HEK293T (cell line): ENCODE measurements around the gene LRWD1.

Experiments
- CTCF ChIA-PET: fragments of 350-600 bp; formaldehyde crosslinking; extraction: SDS; loops from one replicate; lab custom pipeline; 2021; ENCODE audit warnings: antibody characterized with exemption, inconsistent platforms; lab: Yijun Ruan, JAX
- POLR2A ChIA-PET: fragments of 350-600 bp; formaldehyde crosslinking; extraction: SDS; loops from one replicate; lab custom pipeline; 2020; ENCODE audit warnings: antibody characterized with exemption, inconsistent platforms; lab: Yijun Ruan, JAX
- DNase-seq: peaks from one replicate; pipeline ENCODE4 v3.0.0; 2012; ENCODE audit warnings: mixed read lengths; ENCODE audit errors: extremely low spot score
- ARNT ChIP-seq: fragments of 450-650 bp; IDR thresholded peaks from 2 replicates; pipeline ENCODE4 v1.6.1; 2017; ENCODE audit warnings: mild to moderate bottlenecking
- BHLHE40 ChIP-seq: fragments of 450-650 bp; IDR thresholded peaks from 2 replicates; pipeline ENCODE4 v1.6.1; 2016; ENCODE audit warnings: mild to moderate bottlenecking, moderate library complexity, borderline replicate concordance
- CTBP1 ChIP-seq: fragments of 450-650 bp; IDR thresholded peaks from 2 replicates; pipeline ENCODE4 v1.6.1; 2016; ENCODE audit warnings: borderline replicate concordance
- ELF4 ChIP-seq: fragments of 450-650 bp; IDR thresholded peaks from 2 replicates; pipeline ENCODE4 v1.6.1; 2017; ENCODE audit warnings: antibody characterized with exemption
- FOXA1 ChIP-seq: fragments of 450-650 bp; IDR thresholded peaks from 2 replicates; pipeline ENCODE4 v1.6.1; 2016; ENCODE audit warnings: mild to moderate bottlenecking
- FOXK2 ChIP-seq: fragments of 450-650 bp; IDR thresholded peaks from 2 replicates; pipeline ENCODE4 v1.6.1; 2016; ENCODE audit warnings: mild to moderate bottlenecking
- FOXM1 ChIP-seq: fragments of 450-650 bp; IDR thresholded peaks from 2 replicates; pipeline ENCODE4 v1.6.1; 2017; ENCODE audit warnings: mild to moderate bottlenecking, borderline replicate concordance
- HDGF ChIP-seq: fragments of 450-650 bp; IDR thresholded peaks from 2 replicates; pipeline ENCODE4 v1.6.1; 2017; ENCODE audit warnings: antibody characterized with exemption, borderline replicate concordance
- L3MBTL2 ChIP-seq: fragments of 450-650 bp; conservative IDR thresholded peaks from 2 replicates; pipeline ENCODE4 v1.6.1; 2016; ENCODE audit warnings: mild to moderate bottlenecking
- LEF1 ChIP-seq: fragments of 450-650 bp; IDR thresholded peaks from 2 replicates; pipeline ENCODE4 v1.6.1; 2017; ENCODE audit warnings: mild to moderate bottlenecking, borderline replicate concordance
- NFRKB ChIP-seq: fragments of 450-650 bp; IDR thresholded peaks from 2 replicates; pipeline ENCODE4 v1.6.1; 2016; ENCODE audit warnings: mild to moderate bottlenecking, moderate library complexity
- PKNOX1 ChIP-seq: fragments of 450-650 bp; IDR thresholded peaks from 2 replicates; pipeline ENCODE4 v1.6.1; 2016
- SP1 ChIP-seq: fragments of 450-650 bp; IDR thresholded peaks from 2 replicates; pipeline ENCODE4 v1.6.1; 2017
- SUZ12 ChIP-seq: fragments of 450-650 bp; IDR thresholded peaks from 2 replicates; pipeline ENCODE4 v1.6.1; 2016; ENCODE audit warnings: mild to moderate bottlenecking
- TARDBP ChIP-seq: fragments of 450-650 bp; IDR thresholded peaks from 2 replicates; pipeline ENCODE4 v1.6.1; 2016
- ZNF384 ChIP-seq: fragments of 450-650 bp; IDR thresholded peaks from 2 replicates; pipeline ENCODE4 v1.6.1; 2016

The LRWD1 gene

GRCh38 chr7:102456327-102456726, 8.5 kb upstream of the LRWD1 start:
- POLR2A ChIA-PET, result interaction anchor here (0.7 kb wide), 2 partner anchors 9 to 11 kb away, joined by 3 read pairs; no protein-coding TSS in a partner anchor

GRCh38 chr7:102457352-102457924, 7.3 kb upstream of the LRWD1 start:
- ChIA-PET CTCF (no interaction called here), POLR2A (no interaction called here)
- DNase-seq, result no peak
- no peak for TF ChIP-seq ARNT
- TF ChIP-seq ZNF384, result no peak
- no peak for TF ChIP-seq PKNOX1
- no peak for TF ChIP-seq SP1
- no peak for TF ChIP-seq L3MBTL2
- no peak for TF ChIP-seq BHLHE40
- no peak for TF ChIP-seq NFRKB
- TF ChIP-seq FOXA1, result no peak
- TF ChIP-seq SUZ12, result no peak
- no peak for TF ChIP-seq FOXM1
- TF ChIP-seq HDGF, result no peak
- no peak for TF ChIP-seq CTBP1
- no peak for TF ChIP-seq LEF1
- TF ChIP-seq ELF4, result no peak
- no peak for TF ChIP-seq FOXK2
- TF ChIP-seq TARDBP, result no peak

More at GRCh38 chr7:102456327-102456726, 8.5 kb upstream of the LRWD1 start:
- CTCF ChIA-PET, result interaction anchor here (0.6 to 1.4 kb wide), 5 partner anchors 11 to 1264 kb away, joined by 3 to 5 read pairs (median 3); no protein-coding TSS in a partner anchor
- no peak for DNase-seq
- TF ChIP-seq PKNOX1, result no peak
- TF ChIP-seq SUZ12, result no peak
- TF ChIP-seq SP1, result no peak
- TF ChIP-seq HDGF, result no peak
- no peak for TF ChIP-seq ARNT
- TF ChIP-seq L3MBTL2, result no peak
- no peak for TF ChIP-seq FOXA1
- no peak for TF ChIP-seq NFRKB

GRCh38 chr7:102459221-102459844, 5.5 kb upstream of the LRWD1 start:
- no peak for DNase-seq
- CTCF ChIA-PET, result no interaction called here
- POLR2A ChIA-PET, result no interaction called here
- no peak for TF ChIP-seq SP1
- no peak for TF ChIP-seq L3MBTL2
- no peak for TF ChIP-seq CTBP1
- no peak for TF ChIP-seq ELF4
- TF ChIP-seq SUZ12, result no peak
- no peak for TF ChIP-seq NFRKB
- TF ChIP-seq TARDBP, result no peak
- TF ChIP-seq PKNOX1, result no peak
- no peak for TF ChIP-seq FOXM1
- no peak for TF ChIP-seq BHLHE40
- TF ChIP-seq ARNT, result no peak
- TF ChIP-seq ZNF384, result no peak
- TF ChIP-seq HDGF, result no peak
- TF ChIP-seq FOXA1, result no peak
- TF ChIP-seq FOXK2, result no peak
- no peak for TF ChIP-seq LEF1

- TF ChIP-seq SP1, result no peak
- no peak for TF ChIP-seq SUZ12
- no peak for TF ChIP-seq TARDBP
- TF ChIP-seq NFRKB, result no peak
- no peak for TF ChIP-seq PKNOX1
- TF ChIP-seq FOXA1, result no peak
- TF ChIP-seq FOXK2, result no peak
- TF ChIP-seq ELF4, result no peak
- no peak for TF ChIP-seq ZNF384
- TF ChIP-seq FOXM1, result no peak
- no peak for TF ChIP-seq CTBP1
- TF ChIP-seq HDGF, result no peak
- TF ChIP-seq ARNT, result no peak
- no peak for TF ChIP-seq BHLHE40
- TF ChIP-seq L3MBTL2, result no peak
- TF ChIP-seq LEF1, result no peak
- no peak for DNase-seq
- CTCF ChIA-PET, result no interaction called here
- POLR2A ChIA-PET, result no interaction called here
These were observed 4.3 kb upstream of the LRWD1 start for GRCh38 chr7:102460467-102460866.

GRCh38 chr7:102463841-102464576, 775 bp upstream of the LRWD1 start:
- POLR2A ChIA-PET, result interaction anchor here (1.1 to 1.2 kb wide), 2 partner anchors 30 to 68 kb away, joined by 3 read pairs; partner anchors contain the start of gene PRKRIP1
- DNase-seq, result no peak
- TF ChIP-seq FOXK2 (no peak), PKNOX1 (no peak), BHLHE40 (no peak)
- CTCF ChIA-PET, result no interaction called here
